Liver (tissue), 9 donors: Measurements from ENCODE around the gene SEPTIN2. TPM values are rescaled to one million over a fixed set of nuclear protein-coding genes. Genes with fewer than 3 reads are reported as not detected.

Experiments
- DNase-seq: peaks from one replicate; pipeline ENCODE4 v3.0.0-alpha.2; 2017; ENCODE audit warnings: low spot score
- H3K27ac ChIP-seq, 2 donors: one replicate each; pipeline ENCODE4 v1.7.0; 2013; ENCODE audit warnings: inconsistent platforms in 2 of 2, low read length in 2 of 2, control low read depth in 1 of 2, low read depth in 1 of 2, mild to moderate bottlenecking in 1 of 2
- H3K27me3 ChIP-seq, 4 donors: one replicate each; pipeline versions ENCODE4 v1.6.1 to v1.7.0; 2013; ENCODE audit warnings: low read length in 3 of 4, inconsistent platforms in 1 of 4, mild to moderate bottlenecking in 1 of 4, moderate library complexity in 1 of 4; ENCODE audit not compliant: control insufficient read depth in 4 of 4, insufficient read depth in 4 of 4
- H3K36me3 ChIP-seq, 4 donors: one replicate each; pipeline versions ENCODE4 v1.6.1 to v1.7.0; 2013; ENCODE audit warnings: low read length in 3 of 4, mild to moderate bottlenecking in 3 of 4, low read depth in 1 of 4, moderate library complexity in 1 of 4; ENCODE audit not compliant: control insufficient read depth in 4 of 4, insufficient read depth in 3 of 4
- H3K4me1 ChIP-seq, 4 donors: one replicate each; pipeline versions ENCODE4 v1.6.1 to v1.7.0; 2013; ENCODE audit warnings: low read length in 3 of 4, mild to moderate bottlenecking in 3 of 4, moderate library complexity in 1 of 4; ENCODE audit not compliant: control insufficient read depth in 4 of 4, insufficient read depth in 4 of 4
- H3K4me3 ChIP-seq, 3 donors: one replicate each; pipeline versions ENCODE4 v1.6.1 to v1.7.0; 2013; ENCODE audit warnings: low read length in 3 of 3, control low read depth in 1 of 3, low read depth in 1 of 3, mild to moderate bottlenecking in 1 of 3
- H3K9ac ChIP-seq, 2 donors: one replicate each; pipeline ENCODE4 v1.7.0; 2013; ENCODE audit warnings: low read length in 2 of 2, mild to moderate bottlenecking in 2 of 2, moderate library complexity in 2 of 2, control low read depth in 1 of 2, low read depth in 1 of 2
- H3K9me3 ChIP-seq, 4 donors: one replicate each; pipeline versions ENCODE4 v1.6.1 to v1.7.0; 2013; ENCODE audit warnings: low read length in 3 of 4; ENCODE audit not compliant: control insufficient read depth in 4 of 4
- ATF3 ChIP-seq: IDR thresholded peaks from 2 replicates; pipeline ENCODE4 v1.6.1; 2016; ENCODE audit warnings: antibody characterized with exemption
- CTCF ChIP-seq: fragments of 150-350 bp; IDR thresholded peaks from 2 replicates; pipeline ENCODE4 v1.5.1; 2017; ENCODE audit warnings: improper control_type of control experiment, low read depth, low read length; ENCODE audit not compliant: missing input control
- EGR1 ChIP-seq, 2 donors: IDR thresholded peaks; 2 replicates each; pipeline ENCODE4 v1.6.1; 2016 to 2018; ENCODE audit warnings: antibody characterized with exemption in 2 of 2, low read depth in 2 of 2
- FOXA1 ChIP-seq: IDR thresholded peaks from 2 replicates; pipeline ENCODE4 v1.6.1; 2016; ENCODE audit warnings: antibody characterized with exemption
- FOXA2 ChIP-seq: IDR thresholded peaks from 2 replicates; pipeline ENCODE4 v1.6.1; 2016; ENCODE audit warnings: antibody characterized with exemption
- GABPA ChIP-seq, 2 donors: IDR thresholded peaks in 1 of 2; conservative IDR thresholded peaks in 1 of 2; 2 replicates each; pipeline ENCODE4 v1.6.1; 2016; ENCODE audit warnings: antibody characterized with exemption in 2 of 2, mild to moderate bottlenecking in 1 of 2, moderate library complexity in 1 of 2
- HNF4A ChIP-seq, 2 donors: conservative IDR thresholded peaks; 2 replicates each; pipeline ENCODE4 v1.6.1; 2016; ENCODE audit warnings: antibody characterized with exemption in 2 of 2, mild to moderate bottlenecking in 2 of 2
- HNF4G ChIP-seq: IDR thresholded peaks from 2 replicates; pipeline ENCODE4 v1.6.1; 2016; ENCODE audit warnings: antibody characterized with exemption
- JUND ChIP-seq, 2 donors: IDR thresholded peaks; 2 replicates each; pipeline ENCODE4 v1.6.1; 2016; ENCODE audit warnings: antibody characterized with exemption in 2 of 2
- MAX ChIP-seq: IDR thresholded peaks from 2 replicates; pipeline ENCODE4 v1.6.1; 2016; ENCODE audit warnings: antibody characterized with exemption
- NR2F2 ChIP-seq: IDR thresholded peaks from 2 replicates; pipeline ENCODE4 v1.6.1; 2016; ENCODE audit warnings: antibody characterized with exemption
- RAD21 ChIP-seq, 2 donors: IDR thresholded peaks; 2 replicates each; pipeline ENCODE4 v1.6.1; 2016; ENCODE audit warnings: antibody characterized with exemption in 2 of 2, mild to moderate bottlenecking in 2 of 2
- REST ChIP-seq: IDR thresholded peaks from 2 replicates; pipeline ENCODE4 v1.6.1; 2016; ENCODE audit warnings: antibody characterized with exemption, mild to moderate bottlenecking
- RXRA ChIP-seq, 2 donors: IDR thresholded peaks; 2 replicates each; pipeline ENCODE4 v1.6.1; 2017 to 2018; ENCODE audit warnings: antibody characterized with exemption in 2 of 2, mild to moderate bottlenecking in 1 of 2
- SP1 ChIP-seq: IDR thresholded peaks from 2 replicates; pipeline ENCODE4 v1.6.1; 2018; ENCODE audit warnings: antibody characterized with exemption, mild to moderate bottlenecking
- TAF1 ChIP-seq: conservative IDR thresholded peaks from 2 replicates; pipeline ENCODE4 v1.6.1; 2016; ENCODE audit warnings: antibody characterized with exemption, mild to moderate bottlenecking
- YY1 ChIP-seq: IDR thresholded peaks from 2 replicates; pipeline ENCODE4 v1.6.1; 2016; ENCODE audit warnings: antibody characterized with exemption, mild to moderate bottlenecking
- ZBTB33 ChIP-seq: IDR thresholded peaks from 2 replicates; pipeline ENCODE4 v1.6.1; 2016; ENCODE audit warnings: antibody characterized with exemption
- WGBS: extraction: QIAGEN DNeasy Blood & Tissue Kit; methylation state at CpG from one replicate; pipeline ENCODE4 v1.1.7; 2013; 5-methylcytosine and 5-hydroxymethylcytosine counted together
- polyA plus RNA-seq, 2 donors: library from polyadenylated mRNA; stranded (reverse) in 1 of 2; unstranded in 1 of 2; fragments of 200-250 nt in 1 of 2; fragments of >200 nt in 1 of 2; fragmentation: Nextera tagmentation in 1 of 2; extraction: Ambion mirVana in 1 of 2; gene quantifications; one replicate each; pipeline versions ENCODE4 v1.2.1 to v1.2.3, GENCODE V29; 2013 to 2015
- total RNA-seq, 2 donors: library from RNA; depleted of rRNA; stranded (reverse); fragments of >200 nt; gene quantifications; one replicate each; pipeline ENCODE4 v1.2.3, GENCODE V29; 2014
- donor health status: healthy.
- donor health status: healthy.
- donor health status: healthy.
- donor health status: healthy.
- donor health status: healthy.

Gene SEPTIN2
- total and polyA plus RNA-seq, 4 donors: 63.7 to 147 (median 96.9) TPM

- no peaks in the 10 kb centered on the region for H3K9me3 ChIP-seq
- H3K9ac ChIP-seq: no peak overlapping the region
- H3K27ac ChIP-seq: no peak overlapping the region
- H3K27me3 ChIP-seq: no peaks in the 10 kb centered on the region
- H3K4me3 ChIP-seq: no peak overlapping the region
- DNase-seq: no peak
- 92% methylated on average over 4 of the region's 4 CpGs for WGBS
- H3K4me1 ChIP-seq: peaks cover 4 to 24% (median 9%) of the 10 kb centered on the region in 4 donors
- TF ChIP-seq TAF1 (no peak), ATF3 (no peak), ZBTB33 (no peak), FOXA2 (no peak), EGR1 (IDR thresholded peaks at IDR 0.05; ENCODE audit: low read depth in 2 of 2) (no peak), HNF4G (no peak), CTCF (no peak), FOXA1 (no peak), SP1 (no peak), JUND (IDR thresholded peaks at IDR 0.05) (no peak), HNF4A (conservative IDR thresholded peaks at IDR 0.05) (no peak), MAX (no peak), NR2F2 (no peak), REST (no peak), RXRA (IDR thresholded peaks at IDR 0.05) (no peak), GABPA (IDR thresholded peaks at IDR 0.05 in 1 of 2, conservative IDR thresholded peaks at IDR 0.05 in 1 of 2) (no peak), YY1 (no peak), RAD21 (IDR thresholded peaks at IDR 0.05) (no peak)
- H3K36me3 ChIP-seq: peaks cover 0 to 5% (median 0%) of the 10 kb centered on the region in 4 donors
These were observed 35.4 kb upstream of the SEPTIN2 start for GRCh38 chr2:241280291-241280690.
